Suprapubic skin (tissue), 4 donors: Measurements from ENCODE around the gene PNCK. TPM values are rescaled to one million over a fixed set of nuclear protein-coding genes. Genes with fewer than 3 reads are reported as not detected.
A peak's percentile ranks its signal among the peaks of the same experiment; 100 is the strongest.

Experiments
- DNase-seq, 2 donors: peaks; one replicate each; pipeline ENCODE4 v3.0.0-alpha.2; 2019; ENCODE audit warnings: low spot score in 2 of 2
- H3K27ac ChIP-seq: fragments of 200-600 bp; sonication (generic); one replicate; pipeline ENCODE4 v1.5.1; 2019
- H3K27me3 ChIP-seq: fragments of 200-600 bp; sonication (generic); one replicate; pipeline ENCODE4 v1.5.1; 2019
- H3K36me3 ChIP-seq: fragments of 200-600 bp; sonication (generic); one replicate; pipeline ENCODE4 v1.5.1; 2019
- H3K4me1 ChIP-seq: fragments of 200-600 bp; sonication (generic); one replicate; pipeline ENCODE4 v1.5.1; 2019
- H3K4me3 ChIP-seq: fragments of 200-600 bp; sonication (generic); one replicate; pipeline ENCODE4 v1.5.1; 2019; ENCODE audit warnings: mild to moderate bottlenecking
- H3K9me3 ChIP-seq: fragments of 200-600 bp; sonication (generic); one replicate; pipeline ENCODE4 v1.5.1; 2019
- EP300 ChIP-seq: sonication (generic); formaldehyde crosslinking; IDR thresholded peaks from one replicate; pipeline ENCODE4 v1.6.1; 2017; ENCODE audit warnings: antibody characterized with exemption
- POLR2A ChIP-seq, 2 donors: fragments of 450-650 bp; IDR thresholded peaks; one replicate each; pipeline ENCODE4 v1.6.1; 2017; ENCODE audit warnings: antibody characterized with exemption in 2 of 2, mild to moderate bottlenecking in 2 of 2, moderate library complexity in 2 of 2
- POLR2AphosphoS5 ChIP-seq, 3 donors: sonication (generic); formaldehyde crosslinking; IDR thresholded peaks; one replicate each; pipeline ENCODE4 v1.6.1; 2017; ENCODE audit warnings: antibody characterized with exemption in 3 of 3
- WGBS: methylation state at CpG from one replicate; pipeline ENCODE4 v1.1.5; 2018; 5-methylcytosine and 5-hydroxymethylcytosine counted together
- total RNA-seq, 4 donors: library from RNA; depleted of rRNA; stranded (reverse); fragments of >200 nt; gene quantifications; one replicate each; pipeline ENCODE4 v1.1.0, GENCODE V29; 2016
- TF ChIP-seq, protein P1 (sequence below), 2 donors: fragments of 200-600 bp in 1 of 2; fragments of 450-650 bp in 1 of 2; sonication (generic) in 1 of 2; IDR thresholded peaks; one replicate each; pipeline ENCODE4 v1.5.1; 2016 to 2019; ENCODE audit warnings: antibody characterized with exemption in 2 of 2, mild to moderate bottlenecking in 1 of 2, moderate library complexity in 1 of 2

The PNCK gene
- 1 to 10 TPM; 1.2 to 1.8 (median 1.4) TPM for total RNA-seq

DNA sequence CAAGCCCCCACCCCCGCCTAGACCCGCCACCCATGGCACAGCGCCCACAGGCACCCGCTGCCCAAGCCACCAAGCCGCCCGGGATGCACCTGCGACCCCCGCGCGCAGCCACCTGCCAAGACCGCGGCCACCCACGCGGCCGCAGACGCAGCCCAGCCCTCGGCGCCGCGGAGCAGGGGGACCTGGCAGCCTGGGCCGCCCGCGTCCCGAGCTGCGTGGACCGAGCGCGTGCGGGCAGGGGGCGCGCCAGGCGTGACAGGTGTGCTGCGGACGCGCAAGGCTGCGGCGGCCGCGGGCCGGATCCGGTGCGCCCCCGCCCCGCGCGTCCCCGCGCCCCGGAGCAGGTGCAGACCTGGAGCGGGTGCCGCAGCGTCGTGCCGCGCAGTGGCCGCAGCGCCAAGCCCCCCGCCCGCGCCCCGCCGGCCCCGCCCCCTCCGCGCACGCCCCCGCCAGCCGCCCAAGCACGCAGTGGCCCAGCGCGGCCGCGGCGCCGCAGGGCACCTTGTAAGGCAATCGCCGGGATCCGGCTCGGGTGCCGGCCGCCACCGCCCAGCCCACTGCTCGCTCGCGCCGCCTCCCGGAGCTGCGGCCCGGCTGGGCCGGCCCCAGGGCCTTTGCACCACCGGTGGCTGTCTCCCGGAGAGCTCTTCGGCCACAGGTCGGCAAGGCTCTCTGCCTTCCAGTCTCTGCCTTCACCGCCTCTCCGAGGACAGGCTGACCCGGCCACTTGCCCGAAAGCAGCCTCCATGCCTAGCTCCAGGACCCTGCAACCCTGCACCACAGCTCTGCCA is at the start of gene PNCK:
Gene PNCK, minus strand, starts transcription at position 386 of the 791 bp plus-strand sequence. CDS start 737 bp downstream, outside the sequence.
- peaks cover 29% of the 10 kb centered on the region for H3K27me3 ChIP-seq
- no peaks in the 10 kb centered on the region for H3K9me3 ChIP-seq
- no peak within 1 kb of the TSS for H3K27ac ChIP-seq
- DNase-seq, result no peak
- H3K4me3 ChIP-seq, result no peak within 1 kb of the TSS
- H3K36me3 ChIP-seq, result no peaks in the 10 kb centered on the region
- 56% methylated on average over 25 of the region's 98 CpGs for WGBS
- TF ChIP-seq, protein P1, sequence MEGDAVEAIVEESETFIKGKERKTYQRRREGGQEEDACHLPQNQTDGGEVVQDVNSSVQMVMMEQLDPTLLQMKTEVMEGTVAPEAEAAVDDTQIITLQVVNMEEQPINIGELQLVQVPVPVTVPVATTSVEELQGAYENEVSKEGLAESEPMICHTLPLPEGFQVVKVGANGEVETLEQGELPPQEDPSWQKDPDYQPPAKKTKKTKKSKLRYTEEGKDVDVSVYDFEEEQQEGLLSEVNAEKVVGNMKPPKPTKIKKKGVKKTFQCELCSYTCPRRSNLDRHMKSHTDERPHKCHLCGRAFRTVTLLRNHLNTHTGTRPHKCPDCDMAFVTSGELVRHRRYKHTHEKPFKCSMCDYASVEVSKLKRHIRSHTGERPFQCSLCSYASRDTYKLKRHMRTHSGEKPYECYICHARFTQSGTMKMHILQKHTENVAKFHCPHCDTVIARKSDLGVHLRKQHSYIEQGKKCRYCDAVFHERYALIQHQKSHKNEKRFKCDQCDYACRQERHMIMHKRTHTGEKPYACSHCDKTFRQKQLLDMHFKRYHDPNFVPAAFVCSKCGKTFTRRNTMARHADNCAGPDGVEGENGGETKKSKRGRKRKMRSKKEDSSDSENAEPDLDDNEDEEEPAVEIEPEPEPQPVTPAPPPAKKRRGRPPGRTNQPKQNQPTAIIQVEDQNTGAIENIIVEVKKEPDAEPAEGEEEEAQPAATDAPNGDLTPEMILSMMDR (IDR thresholded peaks at IDR 0.05), result no peak
- TF ChIP-seq EP300 (no peak), POLR2A (IDR thresholded peaks at IDR 0.05) (no peak), POLR2AphosphoS5 (IDR thresholded peaks at IDR 0.05) (no peak)
- peaks cover 6% of the 10 kb centered on the region for H3K4me1 ChIP-seq

DNA sequence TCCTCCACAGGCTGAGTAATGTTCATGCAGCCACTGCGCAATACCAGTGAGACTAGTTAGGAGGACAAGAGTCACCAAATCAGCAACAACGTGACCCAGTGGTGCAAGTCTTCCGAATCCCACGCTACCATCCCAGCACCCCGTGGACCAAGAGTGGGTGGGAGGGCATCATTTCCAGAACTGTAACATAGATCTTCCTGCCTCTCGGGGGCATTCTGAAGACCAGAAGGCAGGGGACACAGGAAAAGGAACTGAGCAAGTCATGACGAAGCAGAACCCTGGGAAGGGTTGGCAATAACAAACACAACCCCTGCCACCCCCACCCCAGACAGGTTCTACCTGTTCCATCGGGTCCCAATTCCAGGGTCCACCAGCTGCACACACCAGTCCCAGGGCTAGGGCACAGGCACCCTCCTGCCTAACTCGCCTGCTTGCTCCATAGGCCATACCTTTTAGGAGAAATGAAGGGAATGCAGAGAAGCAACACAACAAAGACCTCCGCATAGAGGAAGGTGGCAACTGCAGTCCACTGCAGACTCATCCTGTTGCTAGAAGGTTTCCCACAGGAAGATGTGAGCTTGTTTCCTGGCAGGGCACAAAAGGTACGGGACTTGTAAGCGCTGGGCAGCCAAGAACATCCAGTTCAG is 49.2 kb upstream of the PNCK start:
- Histone ChIP-seq H3K4me3 (peak overlapping the region; percentile 73), H3K27me3 (no peaks in the 10 kb centered on the region), H3K36me3 (peaks cover 19% of the 10 kb centered on the region), H3K4me1 (peaks cover 57% of the 10 kb centered on the region), H3K27ac (peak overlapping the region; percentile 92), H3K9me3 (no peaks in the 10 kb centered on the region)
- 73% methylated on average over 11 of the region's 12 CpGs for WGBS
- DNase-seq, result no peak
- TF ChIP-seq POLR2A (IDR thresholded peaks at IDR 0.05), result no peak
- TF ChIP-seq EP300, result no peak
- TF ChIP-seq, protein P1 (IDR thresholded peaks at IDR 0.05), result no peak
- TF ChIP-seq POLR2AphosphoS5 (IDR thresholded peaks at IDR 0.05), result no peak

DNA sequence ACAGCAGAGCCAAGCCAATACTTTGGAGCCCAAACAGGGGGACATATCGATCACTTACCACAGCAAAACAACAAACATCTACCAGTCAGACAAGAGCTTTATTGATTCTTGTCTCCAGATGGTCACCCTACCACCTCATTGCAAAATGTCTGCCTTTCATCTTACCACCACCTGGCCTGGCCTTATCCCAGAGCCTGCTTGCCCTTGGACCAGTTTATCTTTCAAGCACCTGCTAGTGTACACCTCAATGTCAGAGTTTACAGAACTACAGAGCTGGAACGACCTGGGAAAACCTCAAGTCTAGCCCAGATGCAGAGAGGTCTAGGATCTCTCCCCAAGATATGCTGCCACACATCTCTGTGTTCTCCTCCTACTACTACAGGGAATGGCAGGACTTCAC is 46.1 kb upstream of the PNCK start:
- TF ChIP-seq EP300 (no peak), POLR2AphosphoS5 (IDR thresholded peaks at IDR 0.05) (no peak)
- TF ChIP-seq, protein P1 (IDR thresholded peaks at IDR 0.05), result no peak
- 78% methylated on average over 2 of the region's 2 CpGs for WGBS
- Histone ChIP-seq H3K27ac (no peak overlapping the region), H3K27me3 (no peaks in the 10 kb centered on the region), H3K36me3 (peaks cover 32% of the 10 kb centered on the region), H3K4me1 (peaks cover 27% of the 10 kb centered on the region), H3K4me3 (no peak overlapping the region), H3K9me3 (no peaks in the 10 kb centered on the region)
- no peak for DNase-seq

DNA sequence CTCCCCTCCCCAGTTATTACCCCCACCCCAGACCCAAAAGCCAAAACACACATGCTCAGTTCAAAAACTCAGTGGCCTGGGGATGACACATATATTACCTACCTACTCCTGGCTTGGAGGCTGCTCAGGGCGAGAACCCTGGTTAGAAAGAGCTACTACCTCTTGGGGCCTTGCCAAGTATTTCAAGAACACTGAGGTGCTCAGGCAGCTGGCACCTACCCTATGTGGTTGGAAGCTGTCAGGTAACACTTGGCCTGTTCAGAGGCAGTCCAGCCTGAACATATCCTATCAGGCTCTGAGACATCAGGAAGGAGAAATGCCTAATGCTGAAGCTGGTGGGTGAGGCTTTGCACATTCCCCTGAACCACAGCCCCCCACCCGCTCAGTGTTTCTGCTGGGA is 45.6 kb upstream of the PNCK start:
- no peak overlapping the region for H3K4me3 ChIP-seq
- no peak for DNase-seq
- H3K27ac ChIP-seq, result no peak overlapping the region
- peaks cover 26% of the 10 kb centered on the region for H3K4me1 ChIP-seq
- peaks cover 33% of the 10 kb centered on the region for H3K36me3 ChIP-seq
- WGBS, result 50% methylated on average over 1 of the region's 2 CpGs
- TF ChIP-seq, protein P1 (IDR thresholded peaks at IDR 0.05), result no peak
- no peak for TF ChIP-seq EP300
- no peak for TF ChIP-seq POLR2AphosphoS5 (IDR thresholded peaks at IDR 0.05)
- TF ChIP-seq POLR2A (IDR thresholded peaks at IDR 0.05), result no peak
- H3K27me3 ChIP-seq, result no peaks in the 10 kb centered on the region
- H3K9me3 ChIP-seq, result no peaks in the 10 kb centered on the region

DNA sequence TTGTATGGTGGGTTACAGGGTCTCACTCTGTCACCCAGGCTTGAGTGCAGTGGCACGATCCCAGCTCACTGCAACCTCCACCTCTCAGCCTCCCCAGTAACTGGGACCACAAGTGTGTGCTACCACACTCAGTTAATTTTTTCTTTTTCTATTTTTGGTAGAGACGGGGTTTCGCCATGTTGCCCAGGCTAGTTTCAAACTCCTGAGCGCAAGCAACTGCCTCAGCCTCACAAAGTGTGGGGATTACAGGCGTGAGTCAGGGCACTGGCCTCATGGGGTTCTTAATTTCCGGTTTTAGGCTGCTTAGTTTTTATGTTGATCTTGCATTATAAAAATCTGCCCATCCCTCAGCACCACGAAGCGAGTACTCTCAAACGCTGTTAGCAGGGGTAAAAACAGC is 43.8 kb upstream of the PNCK start:
- Histone ChIP-seq H3K4me1 (peaks cover 18% of the 10 kb centered on the region), H3K9me3 (no peaks in the 10 kb centered on the region), H3K27me3 (no peaks in the 10 kb centered on the region), H3K27ac (no peak overlapping the region), H3K36me3 (peaks cover 33% of the 10 kb centered on the region), H3K4me3 (no peak overlapping the region)
- no peak for DNase-seq
- WGBS, result 93% methylated on average over 9 of the region's 9 CpGs
- TF ChIP-seq POLR2A (IDR thresholded peaks at IDR 0.05) (no peak), POLR2AphosphoS5 (IDR thresholded peaks at IDR 0.05) (no peak), EP300 (no peak)
- TF ChIP-seq, protein P1 (IDR thresholded peaks at IDR 0.05), result no peak
